Coronary artery (tissue), 2 donors: ENCODE results near the gene MREG.
"Not testable (repeated sequence)": the region's sequence is repeated elsewhere in the genome, so short reads cannot be mapped to it uniquely, and the experiment has no call there.

Experiments
- DNase-seq: peaks from one replicate; pipeline ENCODE4 v3.0.0-alpha.2; 2017; ENCODE audit warnings: low spot score
- H3K27ac ChIP-seq, 2 donors: fragments of 200-600 bp; sonication (generic); one replicate each; pipeline ENCODE4 v1.5.1; 2016 to 2019
- H3K4me3 ChIP-seq: fragments of 200-600 bp; sonication (generic); 2 replicates; pipeline ENCODE4 v1.5.1; 2016; ENCODE audit warnings: mild to moderate bottlenecking, moderate library complexity
- TF ChIP-seq, protein P1 (sequence below): fragments of 200-600 bp; sonication (generic); IDR thresholded peaks from one replicate; pipeline ENCODE4 v1.5.1; 2019; ENCODE audit warnings: antibody characterized with exemption

MREG gene

DNA sequence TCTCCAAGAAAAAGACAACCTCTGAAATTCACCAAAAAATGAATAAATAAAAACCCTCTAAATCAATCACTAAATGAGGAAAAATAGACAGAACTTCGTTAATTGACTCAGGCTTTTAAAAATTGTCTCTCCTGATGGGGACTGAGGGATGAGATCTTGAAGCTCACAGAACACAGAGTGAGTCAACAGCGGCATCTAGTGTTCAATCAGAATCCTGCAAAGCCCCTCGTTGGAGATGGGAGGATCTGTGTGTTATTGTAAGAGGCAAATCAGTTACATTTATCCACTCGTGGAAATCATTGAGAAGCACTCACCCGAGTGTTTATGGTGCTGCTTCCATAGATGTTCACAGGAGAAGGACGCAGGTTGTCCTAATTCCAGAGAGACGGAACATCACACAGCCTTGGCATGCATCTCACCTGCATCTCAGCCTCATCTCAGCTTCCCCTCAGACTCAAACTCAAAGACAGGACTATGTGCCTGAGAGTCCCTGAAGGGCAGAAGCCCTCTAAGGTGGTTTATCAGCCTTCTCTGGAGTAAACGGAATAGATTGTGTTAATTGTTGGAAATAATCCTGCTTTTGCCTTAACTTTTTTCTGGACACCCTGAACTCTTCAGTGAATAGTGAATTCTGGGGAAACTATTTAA, 82.0 kb downstream of the MREG start:
- H3K27ac ChIP-seq: no peak overlapping the region
- DNase-seq: no peak
- TF ChIP-seq, protein P1, sequence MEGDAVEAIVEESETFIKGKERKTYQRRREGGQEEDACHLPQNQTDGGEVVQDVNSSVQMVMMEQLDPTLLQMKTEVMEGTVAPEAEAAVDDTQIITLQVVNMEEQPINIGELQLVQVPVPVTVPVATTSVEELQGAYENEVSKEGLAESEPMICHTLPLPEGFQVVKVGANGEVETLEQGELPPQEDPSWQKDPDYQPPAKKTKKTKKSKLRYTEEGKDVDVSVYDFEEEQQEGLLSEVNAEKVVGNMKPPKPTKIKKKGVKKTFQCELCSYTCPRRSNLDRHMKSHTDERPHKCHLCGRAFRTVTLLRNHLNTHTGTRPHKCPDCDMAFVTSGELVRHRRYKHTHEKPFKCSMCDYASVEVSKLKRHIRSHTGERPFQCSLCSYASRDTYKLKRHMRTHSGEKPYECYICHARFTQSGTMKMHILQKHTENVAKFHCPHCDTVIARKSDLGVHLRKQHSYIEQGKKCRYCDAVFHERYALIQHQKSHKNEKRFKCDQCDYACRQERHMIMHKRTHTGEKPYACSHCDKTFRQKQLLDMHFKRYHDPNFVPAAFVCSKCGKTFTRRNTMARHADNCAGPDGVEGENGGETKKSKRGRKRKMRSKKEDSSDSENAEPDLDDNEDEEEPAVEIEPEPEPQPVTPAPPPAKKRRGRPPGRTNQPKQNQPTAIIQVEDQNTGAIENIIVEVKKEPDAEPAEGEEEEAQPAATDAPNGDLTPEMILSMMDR: peak; percentile 94
- H3K4me3 ChIP-seq: peak overlapping the region; percentile 31

DNA sequence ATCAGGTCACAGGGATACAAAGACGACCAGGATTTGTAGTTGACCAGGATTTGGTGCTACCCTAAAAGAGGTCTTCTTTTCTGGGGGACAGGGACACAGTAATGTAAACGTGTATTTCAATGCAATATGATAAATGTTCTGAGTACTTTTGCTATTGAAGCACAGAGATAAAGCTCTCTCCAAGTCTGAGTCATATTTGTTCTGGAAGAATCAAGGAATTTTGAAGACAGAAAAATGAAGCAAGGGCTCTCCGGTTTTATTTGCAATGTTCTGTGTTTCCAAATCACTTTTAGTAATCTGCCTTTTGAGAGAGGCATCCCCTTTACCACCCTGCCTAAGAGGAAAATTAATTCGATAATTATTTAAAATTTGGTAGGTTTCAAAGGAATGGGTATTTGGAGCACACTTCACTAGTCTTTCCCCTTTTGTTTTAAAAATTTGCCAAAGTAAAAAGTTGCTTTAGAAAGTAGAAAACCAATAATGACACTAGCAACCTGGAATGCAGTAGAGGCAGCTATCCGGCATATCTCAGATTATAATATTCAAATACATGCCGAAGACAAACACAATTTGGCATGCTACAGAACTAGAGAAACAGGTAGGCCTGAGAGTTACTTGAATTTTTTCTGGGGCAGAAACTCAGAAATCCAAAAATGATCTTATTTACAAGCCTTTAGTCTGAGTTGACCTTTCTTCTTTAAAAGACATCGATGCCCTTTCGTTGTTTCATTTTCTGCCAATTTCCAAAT, 82.7 kb downstream of the MREG start:
- TF ChIP-seq, protein P1: no peak
- no peak for DNase-seq
- Histone ChIP-seq H3K4me3 (peak overlapping the region; percentile 31), H3K27ac (peak overlapping the region in 1 of 2 donors; percentile 45)

DNA sequence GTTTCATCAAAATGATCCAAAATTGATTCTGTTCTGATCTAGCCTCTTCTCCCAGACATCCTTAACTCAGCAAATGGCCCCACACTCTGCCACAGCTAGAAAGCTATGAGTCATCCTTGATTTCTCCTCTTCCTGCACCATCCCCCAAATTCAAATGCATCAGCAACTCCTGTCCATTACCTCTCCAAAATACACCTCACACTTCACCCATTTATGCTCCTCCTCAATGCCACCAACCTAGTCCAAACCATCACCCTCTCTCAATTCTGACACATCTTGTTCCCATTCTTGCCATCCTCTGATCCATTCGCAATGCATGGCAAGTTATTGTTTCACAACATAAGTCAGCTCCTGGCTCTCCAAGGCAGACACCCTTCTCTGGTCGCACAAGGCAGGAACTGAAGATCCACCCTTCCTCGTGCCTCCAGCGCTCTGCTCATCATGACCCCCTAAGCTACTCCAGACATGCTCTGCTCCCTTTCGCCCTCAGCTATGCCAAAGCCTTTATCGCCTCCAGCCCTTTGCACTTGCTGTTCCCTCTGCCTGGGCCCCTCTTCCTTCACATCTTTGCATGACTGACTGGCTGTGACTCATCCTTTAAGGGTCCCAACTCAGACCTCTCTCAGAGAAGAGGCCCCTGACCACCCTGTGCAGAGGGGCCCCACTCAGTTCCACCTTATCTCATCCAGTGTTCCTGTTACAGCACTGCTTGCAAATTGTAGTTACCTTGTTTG, 83.6 kb downstream of the MREG start:
- DNase-seq: no peak
- TF ChIP-seq, protein P1: no peak
- Histone ChIP-seq H3K4me3 (no peak overlapping the region), H3K27ac (no peak overlapping the region)

DNA sequence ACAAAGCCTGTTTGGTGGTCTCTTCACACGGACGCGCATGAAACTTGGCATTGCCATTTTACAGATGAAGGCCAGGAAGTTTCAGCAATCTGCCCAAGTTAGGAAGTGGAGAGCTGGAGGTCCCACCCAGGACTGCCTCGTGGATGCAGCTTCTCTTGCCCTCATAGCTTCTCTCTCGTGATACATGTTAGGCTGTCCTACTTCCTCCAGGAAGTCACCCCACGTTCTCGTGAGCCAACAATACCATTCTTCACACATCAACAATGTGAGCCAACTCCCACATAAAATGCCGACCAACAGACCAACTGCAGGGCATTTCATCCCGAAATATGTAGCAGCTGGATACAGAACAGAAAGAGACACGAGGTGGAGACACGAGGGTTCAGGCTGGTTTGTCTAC, 85.3 kb downstream of the MREG start:
- Histone ChIP-seq H3K27ac (no peak overlapping the region), H3K4me3 (no peak overlapping the region)
- TF ChIP-seq, protein P1: no peak
- no peak for DNase-seq

DNA sequence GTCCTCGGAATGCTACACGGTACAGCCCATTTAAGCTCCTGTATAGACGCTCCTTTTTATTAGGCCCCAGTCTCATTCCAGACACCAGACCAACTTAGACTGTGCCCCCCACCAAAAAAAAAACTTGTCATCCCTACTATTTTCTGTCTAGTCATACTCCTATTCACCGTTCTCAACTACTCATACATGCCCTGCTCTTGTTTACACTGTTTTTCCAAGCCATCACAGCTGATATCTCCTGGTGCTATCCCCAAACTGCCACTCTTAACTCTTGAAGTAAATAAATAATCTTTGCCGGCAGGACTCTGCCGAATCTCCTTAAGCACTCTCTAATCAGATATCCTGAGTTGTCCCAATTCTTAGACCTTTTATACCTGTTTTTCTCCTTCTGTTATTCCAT, 86.4 kb downstream of the MREG start:
- DNase-seq, H3K4me3 ChIP-seq, H3K27ac ChIP-seq: not testable (repeated sequence)

DNA sequence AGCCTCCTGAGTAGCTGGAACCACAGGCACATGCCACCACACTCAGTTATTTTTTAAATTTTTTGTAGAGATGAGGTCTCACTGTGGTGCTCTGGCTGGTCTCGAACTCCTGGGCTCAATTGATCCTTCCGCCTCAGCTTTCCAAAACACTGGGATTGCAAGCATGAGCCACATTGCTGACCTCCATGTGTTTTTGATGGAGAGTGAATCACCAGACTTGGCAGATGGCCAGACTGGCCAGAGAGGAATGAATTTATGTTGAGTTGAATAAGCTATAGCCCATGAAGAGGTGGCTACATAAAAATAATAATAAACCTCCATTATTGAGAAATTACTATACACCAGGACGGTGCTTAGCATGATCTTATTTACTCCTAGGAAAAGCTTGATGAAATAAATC, 91.5 kb downstream of the MREG start:
- H3K4me3 ChIP-seq: no peak overlapping the region
- TF ChIP-seq, protein P1: no peak
- no peak overlapping the region for H3K27ac ChIP-seq
- no peak for DNase-seq

DNA sequence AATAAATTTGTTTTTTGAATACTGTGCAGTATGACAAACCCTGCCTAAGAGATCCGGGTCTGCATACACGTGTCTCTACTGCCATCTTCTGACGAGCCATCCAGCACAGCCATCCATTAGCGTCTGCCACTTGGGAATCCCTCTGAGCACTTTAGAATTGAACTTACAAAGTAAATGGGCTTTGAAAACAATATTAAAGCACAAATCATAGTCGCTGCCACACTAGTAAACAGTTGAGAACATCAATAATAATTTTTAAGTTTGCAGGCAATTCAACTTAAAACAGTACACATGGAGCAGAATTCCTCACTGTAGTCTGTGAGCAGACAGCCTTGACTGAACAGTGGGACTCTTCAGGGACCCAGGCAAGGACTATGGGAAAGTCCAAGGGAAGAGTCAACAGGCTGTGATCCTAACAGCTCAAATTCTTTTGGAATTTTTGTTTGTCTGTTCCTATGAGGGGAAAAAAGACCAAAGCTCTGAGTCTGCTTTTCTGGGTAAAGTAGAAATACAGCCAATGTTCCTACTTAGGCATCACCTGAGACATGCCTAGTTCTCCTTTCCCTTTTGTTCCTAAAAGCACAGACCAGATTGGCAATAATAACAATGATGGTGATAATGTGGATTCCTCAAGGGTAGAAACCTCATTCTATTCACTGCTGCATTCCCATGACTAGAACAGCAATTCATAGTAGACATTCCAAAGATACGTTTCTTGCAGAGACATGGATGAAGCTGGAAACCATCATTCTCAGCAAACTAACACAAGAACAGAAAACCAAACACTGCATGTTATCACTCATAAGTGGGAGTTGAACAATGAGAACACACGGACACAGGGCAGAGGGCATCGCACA, 92.9 kb downstream of the MREG start:
- H3K4me3 ChIP-seq: no peak overlapping the region
- DNase-seq: no peak
- H3K27ac ChIP-seq: peak overlapping the region in 1 of 2 donors; percentile 32
- TF ChIP-seq, protein P1: peak; percentile 53
